ENCODE data around the gene GIPC1. TPM values are rescaled to one million over a fixed set of nuclear protein-coding genes. Genes with fewer than 3 reads are reported as not detected.

Gene GIPC1
- total RNA-seq, 1 experiment from 2014 or later = 103 TPM

GRCh38 chr19:14514215-14514863 is 18.4 kb upstream of the GIPC1 start:
- ChIA-PET RAD21 (ENCODE audit: low non-redundant PET in 1 of 2, low total read pairs in 2 of 2, uncharacterized antibody in 2 of 2, unreplicated experiment in 2 of 2) (no interaction called here), POLR2A (interaction anchor here (0.6 to 2.0 kb wide), 5 partner anchors 12 to 619 kb away, joined by 3 to 5 read pairs (median 4); partner anchors contain the start of gene GIPC1), CTCF (no interaction called here)
- H2AFZ ChIP-seq (ENCODE audit: low read depth, low read length, poor library complexity, severe bottlenecking) = no peak overlapping the region
- H3K9me3 ChIP-seq (ENCODE audit: control insufficient read depth in 1 of 2, insufficient read depth in 1 of 2, low read depth in 1 of 2, low read length in 2 of 2) = no peaks in the 10 kb centered on the region
- H3K27me3 ChIP-seq (ENCODE audit: insufficient read depth, low read length) = no peaks in the 10 kb centered on the region
- TF ChIP-seq ZFX (IDR thresholded peaks at IDR 0.05) = no peak
- no peak for TF ChIP-seq REST (IDR thresholded peaks at IDR 0.05; ENCODE audit: low read depth)
- no peak for TF ChIP-seq ATF3 (IDR thresholded peaks at IDR 0.05)
- TF ChIP-seq TCF7L2 (IDR thresholded peaks at IDR 0.05; ENCODE audit: borderline replicate concordance, extremely low read depth, insufficient read depth, insufficient read length) = no peak
- no peak for TF ChIP-seq EZH2 (IDR thresholded peaks at IDR 0.05)
- TF ChIP-seq MAX (IDR thresholded peaks at IDR 0.05) = no peak
- TF ChIP-seq FOSL1 (IDR thresholded peaks at IDR 0.05; ENCODE audit: low read depth) = no peak
- no peak for TF ChIP-seq YY1 (IDR thresholded peaks at IDR 0.05; ENCODE audit: extremely low read depth, insufficient replicate concordance, low read depth, low read length)
- no peak for TF ChIP-seq POLR2A (IDR thresholded peaks at IDR 0.05; ENCODE audit: borderline replicate concordance, extremely low read depth, insufficient read depth, insufficient read length)
- TF ChIP-seq CEBPB (IDR thresholded peaks at IDR 0.05; ENCODE audit: low read depth) = no peak
- no peak for TF ChIP-seq SP1 (IDR thresholded peaks at IDR 0.05; ENCODE audit: low read depth)
- no peak for TF ChIP-seq SRF (IDR thresholded peaks at IDR 0.05; ENCODE audit: low read depth)
- no peak for TF ChIP-seq CTCF (IDR thresholded peaks at IDR 0.05 in 2 of 3, conservative IDR thresholded peaks at IDR 0.05 in 1 of 3; ENCODE audit: borderline replicate concordance in 1 of 3, insufficient read depth in 1 of 3, low read depth in 2 of 3, low read length in 2 of 3)
- TF ChIP-seq JUND (IDR thresholded peaks at IDR 0.05) = no peak
- no peak for TF ChIP-seq ZBTB33 (IDR thresholded peaks at IDR 0.05; ENCODE audit: extremely low read depth, insufficient replicate concordance, low read length)
- no peak overlapping the region for H3K4me2 ChIP-seq (ENCODE audit: low read length)
- peak overlapping the region; percentile 28 for H3K27ac ChIP-seq (ENCODE audit: low read depth, low read length)
- H4K20me1 ChIP-seq (ENCODE audit: insufficient read depth) = peaks cover 38% of the 10 kb centered on the region; the same call in 1 of the 2 replicates
- intact Hi-C loops (cut with micrococcal nuclease) = no loop called here
- H3K9ac ChIP-seq (ENCODE audit: low read length) = no peak overlapping the region
- DNase-seq (ENCODE audit: low read depth, low spot score) (no peak), ATAC-seq (no peak)
- BruUV-seq (replicated peaks) = no TSS peak
- H3K79me2 ChIP-seq (ENCODE audit: insufficient read depth, low read length) = peaks cover 44% of the 10 kb centered on the region
- H3K4me3 ChIP-seq (replicated peaks in 1 of 2; ENCODE audit: low read depth in 1 of 2, low read length in 2 of 2) = no peak overlapping the region
- H3K9me2 ChIP-seq (ENCODE audit: insufficient read depth) = no peaks in the 10 kb centered on the region
- H3K36me3 ChIP-seq (ENCODE audit: control insufficient read depth in 1 of 2, insufficient read depth in 2 of 2, low read length in 2 of 2) = peaks cover 7 to 30% of the 10 kb centered on the region in 2 experiments; a peak in 3 of 4 replicates
- H3K4me1 ChIP-seq (ENCODE audit: control insufficient read depth in 1 of 2, insufficient read depth in 2 of 2, low read length in 2 of 2) = peaks cover 49 to 83% of the 10 kb centered on the region in 2 experiments

Measured in HCT116 (cell line).